Measurements from ENCODE around the gene PACSIN2.

Gene PACSIN2

DNA sequence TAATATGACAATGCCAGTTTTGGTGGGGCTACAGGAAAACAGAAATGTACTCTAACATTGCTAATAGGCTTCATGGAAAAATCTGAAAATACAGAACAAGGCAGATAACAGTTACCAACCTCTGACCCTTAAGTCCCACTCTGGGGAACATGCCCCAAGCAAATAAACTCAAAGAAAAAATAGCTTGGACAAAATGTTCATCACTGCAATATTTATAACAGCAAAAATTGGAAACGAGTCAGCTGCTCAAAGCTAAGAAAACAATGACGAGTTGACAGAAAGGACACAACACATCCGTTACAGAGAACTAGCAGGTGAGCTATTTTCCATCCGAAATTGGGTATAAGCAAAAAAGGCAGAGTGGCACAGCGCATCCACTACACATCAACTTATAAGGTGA, 70.5 kb downstream of the PACSIN2 start:
- H3K4me3 ChIP-seq (ENCODE audit: low read depth, low read length), result no peak overlapping the region
- H3K27ac ChIP-seq, result no peak overlapping the region
- no peaks in the 10 kb centered on the region for H3K27me3 ChIP-seq (ENCODE audit: insufficient read depth, low read depth, severe bottlenecking)
- no peak for DNase-seq
- TF ChIP-seq CTCF (IDR thresholded peaks at IDR 0.05; ENCODE audit: low read depth, low read length), result no peak
- H3K36me3 ChIP-seq, result no peaks in the 10 kb centered on the region
- no peaks in the 10 kb centered on the region for H3K9me3 ChIP-seq (ENCODE audit: severe bottlenecking)

DNA sequence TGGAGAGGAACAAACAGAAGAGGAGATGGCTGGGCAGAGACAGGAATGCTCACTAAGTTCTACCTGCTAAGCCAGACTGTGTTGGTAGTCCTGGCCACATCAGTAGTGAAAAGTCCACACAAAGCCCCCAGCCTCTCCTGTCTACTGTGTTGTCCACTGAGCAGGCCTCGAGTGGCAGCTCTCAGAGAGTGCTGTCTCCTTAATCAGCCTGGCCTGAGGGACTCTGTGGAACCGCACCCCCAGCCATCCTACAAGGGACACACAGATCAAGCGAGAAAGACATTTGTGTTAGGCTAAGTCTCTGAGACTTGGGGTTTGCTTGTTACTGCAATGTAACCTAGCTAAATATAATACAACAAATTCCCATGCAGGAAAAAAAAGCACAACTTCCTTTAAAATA, 71.0 kb downstream of the PACSIN2 start:
- no peak for DNase-seq
- no peaks in the 10 kb centered on the region for H3K9me3 ChIP-seq (ENCODE audit: severe bottlenecking)
- H3K36me3 ChIP-seq, result no peaks in the 10 kb centered on the region
- H3K27me3 ChIP-seq (ENCODE audit: insufficient read depth, low read depth, severe bottlenecking), result no peaks in the 10 kb centered on the region
- H3K27ac ChIP-seq, result no peak overlapping the region
- H3K4me3 ChIP-seq (ENCODE audit: low read depth, low read length), result no peak overlapping the region
- no peak for TF ChIP-seq CTCF (IDR thresholded peaks at IDR 0.05; ENCODE audit: low read depth, low read length)

- TF ChIP-seq CTCF (IDR thresholded peaks at IDR 0.05; ENCODE audit: low read depth, low read length), result no peak
- no peak overlapping the region for H3K27ac ChIP-seq
- H3K9me3 ChIP-seq (ENCODE audit: severe bottlenecking), result no peaks in the 10 kb centered on the region
- no peak overlapping the region for H3K4me3 ChIP-seq (ENCODE audit: low read depth, low read length)
- no peaks in the 10 kb centered on the region for H3K27me3 ChIP-seq (ENCODE audit: insufficient read depth, low read depth, severe bottlenecking)
- no peak for DNase-seq
- no peaks in the 10 kb centered on the region for H3K36me3 ChIP-seq
Measured at GRCh38 chr22:42942351-42942750, 72.6 kb downstream of the PACSIN2 start.

GRCh38 chr22:42939941-42940653, 74.9 kb downstream of the PACSIN2 start:
- no peak overlapping the region for H3K27ac ChIP-seq
- no peaks in the 10 kb centered on the region for H3K36me3 ChIP-seq
- no peak overlapping the region for H3K4me3 ChIP-seq (ENCODE audit: low read depth, low read length)
- H3K27me3 ChIP-seq (ENCODE audit: insufficient read depth, low read depth, severe bottlenecking), result no peaks in the 10 kb centered on the region
- no peaks in the 10 kb centered on the region for H3K9me3 ChIP-seq (ENCODE audit: severe bottlenecking)
- no peak for DNase-seq
- no peak for TF ChIP-seq CTCF (IDR thresholded peaks at IDR 0.05; ENCODE audit: low read depth, low read length)

- no peak overlapping the region for H3K4me3 ChIP-seq (ENCODE audit: low read depth, low read length)
- no peak overlapping the region for H3K27ac ChIP-seq
Measured at GRCh38 chr22:42939451-42939881, 75.5 kb downstream of the PACSIN2 start.

More at GRCh38 chr22:42939451-42939881, 75.5 kb downstream of the PACSIN2 start:
- DNase-seq, result no peak
- no peaks in the 10 kb centered on the region for H3K27me3 ChIP-seq (ENCODE audit: insufficient read depth, low read depth, severe bottlenecking)
- H3K9me3 ChIP-seq (ENCODE audit: severe bottlenecking), result no peaks in the 10 kb centered on the region
- TF ChIP-seq CTCF (IDR thresholded peaks at IDR 0.05; ENCODE audit: low read depth, low read length), result no peak
- no peaks in the 10 kb centered on the region for H3K36me3 ChIP-seq
